ENCODE measurements around the gene REEP3.

DNA sequence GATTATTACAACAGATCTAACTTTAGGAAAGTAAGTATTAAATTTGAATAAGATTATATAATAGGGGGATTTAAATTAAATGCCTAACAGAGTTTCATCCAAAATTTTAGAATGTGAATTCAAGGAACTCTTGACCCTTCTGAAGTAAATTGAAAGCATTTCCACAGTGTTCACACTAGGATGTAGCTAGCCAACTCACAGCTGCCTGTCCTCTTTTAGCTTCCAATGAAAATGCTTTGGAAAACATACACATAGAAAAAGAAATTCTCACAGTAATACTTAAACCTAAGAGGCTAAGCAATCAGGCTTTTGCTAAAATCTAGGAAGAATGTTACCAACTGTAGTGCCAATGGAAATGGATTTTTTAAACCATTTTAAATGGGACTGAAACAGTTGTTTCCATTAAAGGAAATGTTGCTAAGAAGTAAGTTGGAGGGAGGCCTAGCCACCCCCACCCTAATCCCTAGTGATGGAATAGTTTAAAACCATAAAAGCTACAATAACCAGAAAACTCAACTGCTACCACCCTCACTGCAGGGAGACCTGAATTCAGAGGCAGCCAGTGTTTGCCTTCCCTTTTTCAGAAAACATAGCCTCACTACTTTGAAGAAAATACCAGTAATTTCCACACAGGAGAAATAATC lies 58.3 kb downstream of the REEP3 start:
- TF ChIP-seq EP300 (IDR thresholded peaks at IDR 0.05): no peak
- TF ChIP-seq POLR2AphosphoS5 (IDR thresholded peaks at IDR 0.05): no peak
- TF ChIP-seq, protein P1, sequence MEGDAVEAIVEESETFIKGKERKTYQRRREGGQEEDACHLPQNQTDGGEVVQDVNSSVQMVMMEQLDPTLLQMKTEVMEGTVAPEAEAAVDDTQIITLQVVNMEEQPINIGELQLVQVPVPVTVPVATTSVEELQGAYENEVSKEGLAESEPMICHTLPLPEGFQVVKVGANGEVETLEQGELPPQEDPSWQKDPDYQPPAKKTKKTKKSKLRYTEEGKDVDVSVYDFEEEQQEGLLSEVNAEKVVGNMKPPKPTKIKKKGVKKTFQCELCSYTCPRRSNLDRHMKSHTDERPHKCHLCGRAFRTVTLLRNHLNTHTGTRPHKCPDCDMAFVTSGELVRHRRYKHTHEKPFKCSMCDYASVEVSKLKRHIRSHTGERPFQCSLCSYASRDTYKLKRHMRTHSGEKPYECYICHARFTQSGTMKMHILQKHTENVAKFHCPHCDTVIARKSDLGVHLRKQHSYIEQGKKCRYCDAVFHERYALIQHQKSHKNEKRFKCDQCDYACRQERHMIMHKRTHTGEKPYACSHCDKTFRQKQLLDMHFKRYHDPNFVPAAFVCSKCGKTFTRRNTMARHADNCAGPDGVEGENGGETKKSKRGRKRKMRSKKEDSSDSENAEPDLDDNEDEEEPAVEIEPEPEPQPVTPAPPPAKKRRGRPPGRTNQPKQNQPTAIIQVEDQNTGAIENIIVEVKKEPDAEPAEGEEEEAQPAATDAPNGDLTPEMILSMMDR (IDR thresholded peaks at IDR 0.05): no peak
